Measurements from ENCODE around the gene TRPC4AP. TPM values are rescaled to one million over a fixed set of nuclear protein-coding genes. Genes with fewer than 3 reads are reported as not detected.
A peak's percentile ranks its signal among the peaks of the same experiment; 100 is the strongest.

Gene TRPC4AP, protein sequence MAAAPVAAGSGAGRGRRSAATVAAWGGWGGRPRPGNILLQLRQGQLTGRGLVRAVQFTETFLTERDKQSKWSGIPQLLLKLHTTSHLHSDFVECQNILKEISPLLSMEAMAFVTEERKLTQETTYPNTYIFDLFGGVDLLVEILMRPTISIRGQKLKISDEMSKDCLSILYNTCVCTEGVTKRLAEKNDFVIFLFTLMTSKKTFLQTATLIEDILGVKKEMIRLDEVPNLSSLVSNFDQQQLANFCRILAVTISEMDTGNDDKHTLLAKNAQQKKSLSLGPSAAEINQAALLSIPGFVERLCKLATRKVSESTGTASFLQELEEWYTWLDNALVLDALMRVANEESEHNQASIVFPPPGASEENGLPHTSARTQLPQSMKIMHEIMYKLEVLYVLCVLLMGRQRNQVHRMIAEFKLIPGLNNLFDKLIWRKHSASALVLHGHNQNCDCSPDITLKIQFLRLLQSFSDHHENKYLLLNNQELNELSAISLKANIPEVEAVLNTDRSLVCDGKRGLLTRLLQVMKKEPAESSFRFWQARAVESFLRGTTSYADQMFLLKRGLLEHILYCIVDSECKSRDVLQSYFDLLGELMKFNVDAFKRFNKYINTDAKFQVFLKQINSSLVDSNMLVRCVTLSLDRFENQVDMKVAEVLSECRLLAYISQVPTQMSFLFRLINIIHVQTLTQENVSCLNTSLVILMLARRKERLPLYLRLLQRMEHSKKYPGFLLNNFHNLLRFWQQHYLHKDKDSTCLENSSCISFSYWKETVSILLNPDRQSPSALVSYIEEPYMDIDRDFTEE
- 10 to 100 TPM; 59.9 to 60.6 TPM for total RNA-seq

- POLR2A ChIA-PET, result interaction anchor here (0.5 to 0.8 kb wide), 7 partner anchors 36 to 220 kb away, joined by 3 to 5 read pairs (median 3); partner anchors contain the start of genes EDEM2, GGT7 and MMP24OS
- Mint-ChIP-seq H3K4me3 (peak within 1 kb of the TSS; percentile 93), H3K9me3 (no peaks in the 10 kb centered on the region), H3K4me1 (peaks cover 24% of the 10 kb centered on the region), H3K27me3 (no peaks in the 10 kb centered on the region), H3K27ac (peak within 1 kb of the TSS; percentile 95), H3K36me3 (peaks cover 12% of the 10 kb centered on the region)
- peak; percentile 93 for DNase-seq
- peak; percentile 92 for ATAC-seq (ENCODE audit: low read depth)
These were observed at the start of gene TRPC4AP for GRCh38 chr20:35092524-35093266. TSS of gene TRPC4AP (minus strand) at chr20:35092807. CDS start at chr20:35092781, 26 bp downstream.

DNA sequence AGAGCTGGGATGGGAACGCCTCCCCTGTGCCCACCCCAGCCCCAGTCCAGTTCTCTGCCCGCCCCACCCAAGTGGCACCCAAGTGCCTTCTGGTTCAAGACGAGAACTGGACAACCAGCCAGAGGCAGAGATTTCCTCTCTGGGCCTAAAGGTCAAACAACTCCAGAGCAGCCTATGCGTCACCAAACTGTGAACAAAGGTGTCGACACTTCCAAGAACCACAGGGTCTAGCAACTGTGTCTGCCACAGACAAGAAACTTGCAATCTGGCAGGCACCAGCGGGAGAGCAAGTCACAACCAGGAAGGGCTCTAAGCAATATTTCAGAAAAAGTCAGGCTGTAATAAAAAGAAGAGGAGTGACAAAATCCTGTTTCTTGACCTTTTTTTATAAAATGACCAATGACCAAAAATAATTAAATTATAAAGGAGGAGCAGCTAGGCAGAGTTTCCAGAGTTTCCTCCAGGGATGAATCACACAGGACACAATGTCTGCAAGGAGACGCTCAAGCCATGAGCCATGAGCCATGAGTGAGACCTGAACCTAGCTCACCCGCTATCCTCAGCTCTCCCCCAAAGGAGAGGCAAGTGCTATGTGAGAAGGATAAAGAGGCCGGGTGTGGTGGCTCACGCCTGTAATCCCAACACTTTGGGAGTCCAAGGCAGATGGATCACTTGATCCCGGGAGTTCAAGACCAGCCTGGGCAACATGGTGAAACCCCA, 43.4 kb upstream of the TRPC4AP start:
- H3K36me3 Mint-ChIP-seq, result peaks cover 14% of the 10 kb centered on the region

DNA sequence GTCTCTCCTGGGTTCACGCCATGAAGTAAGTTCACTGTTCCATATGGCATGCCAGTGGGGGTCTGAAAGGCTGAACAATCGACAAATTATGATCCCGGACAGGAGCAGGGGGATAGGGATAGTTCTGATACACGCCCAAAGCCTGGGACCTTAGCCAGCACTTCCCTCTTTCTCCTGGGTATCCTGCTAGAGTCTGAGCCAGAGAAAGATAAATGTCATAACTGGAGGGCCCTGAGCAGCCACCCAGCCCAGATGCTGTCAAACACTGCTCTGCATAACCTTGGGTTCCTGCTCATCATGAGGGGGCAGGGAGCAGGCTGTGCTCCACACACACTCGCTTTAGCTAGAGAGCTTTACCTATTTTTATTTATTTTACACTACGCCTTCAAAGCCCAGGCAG, 42.3 kb upstream of the TRPC4AP start:
- POLR2A ChIA-PET, result no interaction called here
- ATAC-seq (ENCODE audit: low read depth) (no peak), DNase-seq (no peak)
- H3K27me3 Mint-ChIP-seq, result no peaks in the 10 kb centered on the region
- peaks cover 18% of the 10 kb centered on the region for H3K36me3 Mint-ChIP-seq
- no peak overlapping the region for H3K4me3 Mint-ChIP-seq
- H3K9me3 Mint-ChIP-seq, result no peaks in the 10 kb centered on the region
- no peak overlapping the region for H3K27ac Mint-ChIP-seq
- no peaks in the 10 kb centered on the region for H3K4me1 Mint-ChIP-seq

More for the DNA sequence above, 43.4 kb upstream of the TRPC4AP start:
- no peak overlapping the region for H3K4me3 Mint-ChIP-seq
- H3K9me3 Mint-ChIP-seq, result no peaks in the 10 kb centered on the region
- H3K4me1 Mint-ChIP-seq, result peaks cover 2% of the 10 kb centered on the region
- ATAC-seq (ENCODE audit: low read depth) (no peak), DNase-seq (no peak)
- H3K27ac Mint-ChIP-seq, result no peak overlapping the region
- POLR2A ChIA-PET, result no interaction called here
- H3K27me3 Mint-ChIP-seq, result no peaks in the 10 kb centered on the region

DNA sequence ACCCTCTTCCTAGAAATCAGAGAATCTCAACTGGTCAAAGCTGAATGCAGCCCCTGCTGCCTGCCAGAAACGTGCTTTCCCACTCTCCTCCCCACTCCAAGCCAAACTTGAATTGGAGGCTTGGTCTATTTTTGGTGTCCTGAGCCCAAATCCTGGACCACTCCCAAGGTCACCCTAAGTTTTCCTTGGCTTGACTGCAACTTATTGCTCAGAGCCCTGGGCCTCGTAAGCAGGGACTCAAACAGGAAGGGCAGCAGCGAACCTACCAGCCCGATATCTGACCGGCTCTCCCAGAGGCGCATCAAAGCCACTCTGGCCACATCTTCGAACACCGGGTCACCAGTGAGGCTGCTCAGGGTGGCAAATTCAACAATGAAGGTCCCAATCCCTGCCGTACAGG, 41.9 kb upstream of the TRPC4AP start:
- Mint-ChIP-seq H3K27me3 (no peaks in the 10 kb centered on the region), H3K27ac (no peak overlapping the region), H3K9me3 (no peaks in the 10 kb centered on the region), H3K4me3 (no peak overlapping the region), H3K4me1 (no peaks in the 10 kb centered on the region), H3K36me3 (peaks cover 18% of the 10 kb centered on the region)
- no peak for ATAC-seq (ENCODE audit: low read depth)
- no peak for DNase-seq
- POLR2A ChIA-PET, result no interaction called here

- H3K36me3 Mint-ChIP-seq, result peaks cover 18% of the 10 kb centered on the region
- no peaks in the 10 kb centered on the region for H3K27me3 Mint-ChIP-seq
- no peaks in the 10 kb centered on the region for H3K4me1 Mint-ChIP-seq
- DNase-seq (no peak), ATAC-seq (ENCODE audit: low read depth) (no peak)
- H3K27ac Mint-ChIP-seq, result no peak overlapping the region
- H3K9me3 Mint-ChIP-seq, result no peaks in the 10 kb centered on the region
- no peak overlapping the region for H3K4me3 Mint-ChIP-seq
- POLR2A ChIA-PET, result no interaction called here
These were observed 41.1 kb upstream of the TRPC4AP start for GRCh38 chr20:35133735-35134134.

DNA sequence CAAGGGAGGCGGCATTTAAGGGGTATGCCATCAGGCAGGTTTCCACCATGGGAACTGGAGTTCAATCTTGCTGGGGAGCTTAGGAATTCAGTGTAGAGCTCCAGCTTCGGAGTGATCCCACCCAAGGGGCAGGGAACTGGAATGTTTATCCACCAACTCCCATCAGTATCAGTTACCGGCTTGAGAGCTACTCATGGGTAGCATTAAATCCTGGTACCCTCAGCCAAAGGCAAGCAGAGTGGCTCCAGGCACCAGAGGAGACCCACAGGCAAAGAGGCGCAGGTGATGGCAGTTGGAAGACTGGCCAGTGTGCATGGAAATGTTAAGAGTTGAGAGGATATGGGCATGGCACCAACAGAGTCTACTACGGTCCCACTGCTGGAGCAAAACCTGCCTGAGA, 40.4 kb upstream of the TRPC4AP start:
- POLR2A ChIA-PET, result no interaction called here
- ATAC-seq (ENCODE audit: low read depth) (no peak), DNase-seq (no peak)
- Mint-ChIP-seq H3K27ac (no peak overlapping the region), H3K27me3 (no peaks in the 10 kb centered on the region), H3K4me1 (no peaks in the 10 kb centered on the region), H3K36me3 (peaks cover 18% of the 10 kb centered on the region), H3K4me3 (no peak overlapping the region), H3K9me3 (no peaks in the 10 kb centered on the region)

GRCh38 chr20:35131934-35132333, 39.3 kb upstream of the TRPC4AP start:
- no peak for ATAC-seq (ENCODE audit: low read depth)
- H3K27ac Mint-ChIP-seq, result no peak overlapping the region
- H3K27me3 Mint-ChIP-seq, result no peaks in the 10 kb centered on the region
- no peak for DNase-seq
- no peaks in the 10 kb centered on the region for H3K9me3 Mint-ChIP-seq
- H3K36me3 Mint-ChIP-seq, result peaks cover 16% of the 10 kb centered on the region
- POLR2A ChIA-PET, result no interaction called here
- no peak overlapping the region for H3K4me3 Mint-ChIP-seq
- H3K4me1 Mint-ChIP-seq, result no peaks in the 10 kb centered on the region

DNA sequence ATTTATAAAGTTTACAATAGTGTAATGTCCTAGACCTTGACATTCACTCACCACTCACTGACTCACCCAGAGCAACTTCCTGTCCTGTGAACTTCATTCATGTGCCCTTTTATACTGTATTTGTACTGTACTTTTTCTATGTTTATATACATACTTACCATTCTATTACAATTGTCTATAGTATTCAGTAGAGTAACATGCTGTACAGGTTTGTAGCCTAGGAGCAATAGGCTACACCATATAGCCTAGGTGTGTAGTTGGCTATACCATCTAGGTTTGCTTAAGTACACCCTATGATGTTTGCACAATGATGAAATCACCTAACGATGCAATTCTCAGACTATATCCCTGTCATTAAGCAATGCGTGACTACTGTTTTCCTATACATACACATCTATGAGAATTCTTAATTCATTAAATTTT, 37.1 kb upstream of the TRPC4AP start:
- Mint-ChIP-seq H3K4me3 (no peak overlapping the region), H3K36me3 (peaks cover 13% of the 10 kb centered on the region), H3K9me3 (no peaks in the 10 kb centered on the region), H3K27ac (no peak overlapping the region), H3K27me3 (no peaks in the 10 kb centered on the region), H3K4me1 (no peaks in the 10 kb centered on the region)
- POLR2A ChIA-PET, result no interaction called here
- DNase-seq (no peak), ATAC-seq (ENCODE audit: low read depth) (peak; percentile 54)

DNA sequence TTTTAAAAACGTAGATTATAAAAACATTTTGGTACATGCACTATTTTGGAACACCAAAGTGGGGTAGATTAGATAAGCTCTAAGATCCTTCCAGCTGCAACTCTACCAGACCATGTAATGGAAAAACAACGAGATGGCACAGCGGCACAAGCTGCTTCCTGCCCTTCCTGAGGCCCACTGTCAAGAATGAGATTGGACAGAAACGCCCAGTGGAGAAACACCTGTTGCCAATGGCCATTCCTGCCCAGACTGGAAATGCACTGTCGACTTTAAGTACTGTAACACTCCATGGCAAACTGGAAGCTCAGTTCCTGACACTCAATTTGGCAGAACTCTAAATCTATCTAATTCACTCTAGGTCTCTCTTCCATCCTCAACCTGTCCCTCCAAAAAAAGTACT, 33.1 kb upstream of the TRPC4AP start:
- POLR2A ChIA-PET, result no interaction called here
- H3K36me3 Mint-ChIP-seq, result peaks cover 17% of the 10 kb centered on the region
- H3K4me1 Mint-ChIP-seq, result no peaks in the 10 kb centered on the region
- no peaks in the 10 kb centered on the region for H3K27me3 Mint-ChIP-seq
- no peak overlapping the region for H3K4me3 Mint-ChIP-seq
- no peaks in the 10 kb centered on the region for H3K9me3 Mint-ChIP-seq
- H3K27ac Mint-ChIP-seq, result no peak overlapping the region
- no peak for ATAC-seq (ENCODE audit: low read depth)
- DNase-seq, result no peak

GRCh38 chr20:35122756-35123405, 30.3 kb upstream of the TRPC4AP start:
- no peaks in the 10 kb centered on the region for H3K9me3 Mint-ChIP-seq
- ATAC-seq (ENCODE audit: low read depth), result no peak
- H3K4me3 Mint-ChIP-seq, result no peak overlapping the region
- no peak overlapping the region for H3K27ac Mint-ChIP-seq
- H3K27me3 Mint-ChIP-seq, result no peaks in the 10 kb centered on the region
- no peak for DNase-seq
- H3K4me1 Mint-ChIP-seq, result peaks cover 2% of the 10 kb centered on the region
- H3K36me3 Mint-ChIP-seq, result peaks cover 19% of the 10 kb centered on the region
- POLR2A ChIA-PET, result no interaction called here

GRCh38 chr20:35121186-35121585, 28.6 kb upstream of the TRPC4AP start:
- POLR2A ChIA-PET, result no interaction called here
- H3K36me3 Mint-ChIP-seq, result peaks cover 19% of the 10 kb centered on the region
- peaks cover 2% of the 10 kb centered on the region for H3K4me1 Mint-ChIP-seq
- DNase-seq (no peak), ATAC-seq (ENCODE audit: low read depth) (no peak)
- no peaks in the 10 kb centered on the region for H3K9me3 Mint-ChIP-seq
- no peak overlapping the region for H3K27ac Mint-ChIP-seq
- H3K4me3 Mint-ChIP-seq, result no peak overlapping the region
- no peaks in the 10 kb centered on the region for H3K27me3 Mint-ChIP-seq

GRCh38 chr20:35120012-35120701, 27.6 kb upstream of the TRPC4AP start:
- H3K4me3 Mint-ChIP-seq, result no peak overlapping the region
- ATAC-seq (ENCODE audit: low read depth), result no peak
- peaks cover 2% of the 10 kb centered on the region for H3K4me1 Mint-ChIP-seq
- no peak overlapping the region for H3K27ac Mint-ChIP-seq
- no peaks in the 10 kb centered on the region for H3K9me3 Mint-ChIP-seq
- POLR2A ChIA-PET, result no interaction called here
- no peak for DNase-seq
- peaks cover 22% of the 10 kb centered on the region for H3K36me3 Mint-ChIP-seq
- no peaks in the 10 kb centered on the region for H3K27me3 Mint-ChIP-seq
